ENCODE measurements around the gene WEE2.
"Not testable (repeated sequence)": the region's sequence is repeated elsewhere in the genome, so short reads cannot be mapped to it uniquely, and the experiment has no call there.

The WEE2 gene

GRCh38 chr7:141708351-141708750 lies at the start of gene WEE2:
WEE2 (plus strand) TSS chr7:141708353; CDS start chr7:141708759, 406 bp downstream.
- no peak for DNase-seq

- no peak for DNase-seq
Observed at GRCh38 chr7:141659501-141659900, 48.7 kb upstream of the WEE2 start.

GRCh38 chr7:141660259-141660658 lies 47.9 kb upstream of the WEE2 start:
- no peak for DNase-seq

GRCh38 chr7:141663081-141663849 lies 44.9 kb upstream of the WEE2 start:
- no peak for DNase-seq

- DNase-seq = no peak
Observed at GRCh38 chr7:141664450-141664849, 43.7 kb upstream of the WEE2 start.

- DNase-seq = no peak
Observed at GRCh38 chr7:141665208-141666035, 42.7 kb upstream of the WEE2 start.

DNA sequence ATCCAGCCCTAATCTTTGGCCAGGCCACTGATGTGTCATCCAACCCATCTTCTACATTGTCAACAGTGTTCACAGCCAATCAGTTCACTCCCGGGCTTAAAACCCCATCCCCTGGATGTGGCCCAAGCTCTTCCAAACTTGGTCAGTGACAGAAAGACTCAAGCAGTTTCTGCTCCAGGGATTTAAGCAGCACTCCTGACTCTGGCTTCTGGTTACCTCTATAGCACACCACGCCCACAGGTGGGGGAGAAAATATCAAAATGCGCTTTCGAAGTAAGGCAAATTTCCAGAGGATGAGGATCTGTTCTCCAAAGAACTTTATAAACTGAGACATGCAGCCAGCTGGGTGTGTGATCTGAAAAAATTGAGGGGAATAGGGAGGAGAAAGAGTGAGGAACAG lies 42.1 kb upstream of the WEE2 start:
- no peak for DNase-seq

- DNase-seq = no peak
Observed at GRCh38 chr7:141668853-141669252, 39.3 kb upstream of the WEE2 start.

GRCh38 chr7:141671705-141672496 lies 36.3 kb upstream of the WEE2 start:
- DNase-seq = no peak

DNA sequence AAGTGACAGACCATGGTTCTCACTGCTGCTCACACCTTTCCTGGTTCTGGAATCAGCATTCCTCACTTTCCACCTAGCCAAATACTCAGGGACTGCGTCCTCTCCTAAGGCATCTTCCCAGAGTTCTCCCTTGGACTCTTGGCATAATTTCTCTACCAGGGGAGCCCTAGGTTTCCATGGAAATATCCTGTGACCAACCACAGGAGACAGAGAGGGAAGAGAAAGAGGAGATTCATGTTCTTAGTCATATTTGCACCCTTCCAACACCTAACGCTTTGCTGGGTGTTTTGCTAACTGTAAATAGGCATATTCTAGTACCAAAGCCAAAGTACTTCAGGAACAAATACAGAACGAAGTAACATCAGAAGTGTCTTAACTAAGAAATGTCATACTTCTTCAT lies 34.8 kb upstream of the WEE2 start:
- DNase-seq = no peak

- no peak for DNase-seq
Observed at GRCh38 chr7:141674171-141674671, 33.9 kb upstream of the WEE2 start.

GRCh38 chr7:141674702-141675101 lies 33.5 kb upstream of the WEE2 start:
- no peak for DNase-seq

DNA sequence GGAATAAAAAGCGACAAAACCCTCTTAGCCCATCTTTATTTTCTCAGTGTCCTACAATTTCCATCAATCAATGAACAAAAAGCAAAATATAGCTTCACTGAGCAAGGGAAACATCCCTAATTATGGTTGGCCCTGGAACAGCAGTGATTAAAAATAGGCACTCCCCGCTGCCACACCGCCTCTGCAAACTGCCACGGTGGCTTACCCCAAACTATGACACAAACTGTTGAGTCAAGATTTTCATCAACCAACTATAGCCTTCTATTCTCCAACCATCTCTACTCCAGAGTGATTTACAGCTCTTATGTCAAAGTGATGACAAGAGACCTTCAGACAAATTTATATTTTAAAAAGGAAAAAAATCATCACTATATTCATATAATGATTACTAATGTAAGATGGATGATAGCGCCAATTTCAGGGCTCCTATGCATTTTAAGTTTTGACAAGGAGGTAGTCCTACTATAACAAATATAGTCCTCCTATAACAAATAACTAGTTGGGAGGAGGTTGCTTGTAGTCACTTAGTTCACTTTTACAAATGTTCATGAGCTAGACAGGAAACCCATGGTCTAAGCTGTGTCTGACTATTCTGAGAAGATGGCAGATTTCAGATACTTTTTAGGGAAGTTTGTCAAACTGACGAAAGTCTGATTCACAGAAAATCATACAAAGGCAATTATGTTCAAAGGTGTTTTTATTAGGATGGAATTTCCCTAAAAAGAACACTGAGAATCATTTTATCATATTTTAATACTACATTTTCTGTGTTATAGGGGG lies 32.5 kb upstream of the WEE2 start:
- DNase-seq = no peak

DNA sequence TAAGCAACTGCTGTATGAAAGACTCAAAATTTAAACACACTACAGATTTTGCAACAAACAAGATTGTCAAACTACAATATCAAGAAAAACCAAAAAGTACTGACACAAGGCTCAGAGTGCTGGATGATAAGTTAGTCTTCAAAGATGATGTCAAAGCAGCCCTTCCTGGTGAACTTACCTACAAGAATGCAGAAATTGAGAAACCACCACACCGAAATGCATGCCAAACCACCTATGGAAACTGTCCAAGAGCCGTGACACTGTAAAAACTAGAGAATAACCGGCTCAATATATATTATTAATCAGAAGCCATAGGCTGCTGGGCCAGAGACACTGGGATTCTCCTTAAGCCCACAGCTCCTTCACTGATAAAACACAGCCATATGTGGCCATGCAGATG lies 31.5 kb upstream of the WEE2 start:
- DNase-seq = no peak

- no peak for DNase-seq
Observed at GRCh38 chr7:141679014-141679413, 29.1 kb upstream of the WEE2 start.

DNA sequence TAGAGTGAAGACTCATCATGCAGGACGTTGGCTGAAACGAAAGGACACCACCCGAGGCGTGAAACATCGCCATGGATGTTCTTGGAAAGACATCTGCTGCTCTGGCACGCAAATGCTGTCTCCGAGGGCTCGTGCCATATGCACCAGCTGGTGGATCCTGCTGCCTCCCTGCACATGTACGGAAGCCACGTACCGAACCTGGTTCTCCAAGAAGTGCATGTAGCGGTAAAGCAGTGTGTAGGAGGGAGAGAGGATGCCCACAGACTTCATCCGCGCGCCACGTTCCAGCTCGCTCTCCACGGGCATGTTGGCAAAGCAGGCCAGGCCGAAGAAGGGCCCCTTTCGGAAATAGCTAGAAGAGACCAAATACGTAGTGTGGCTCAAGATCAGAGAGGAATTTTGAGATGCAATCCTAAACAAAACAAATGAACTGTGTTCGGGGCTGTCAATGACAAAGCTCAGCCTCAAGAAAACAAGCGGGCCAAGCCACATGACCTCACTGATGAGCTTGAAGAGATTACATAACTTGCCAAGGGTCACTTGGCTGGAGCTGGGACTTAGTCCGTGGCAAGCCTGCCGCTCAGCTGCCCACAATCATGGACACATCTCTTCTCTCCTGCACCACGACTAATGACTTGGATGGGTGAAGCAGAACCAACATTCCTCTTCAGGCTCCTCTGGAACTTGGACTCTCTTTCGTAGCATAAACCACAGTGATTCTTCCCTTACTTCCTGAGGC lies 22.7 kb upstream of the WEE2 start:
- no peak for DNase-seq

DNA sequence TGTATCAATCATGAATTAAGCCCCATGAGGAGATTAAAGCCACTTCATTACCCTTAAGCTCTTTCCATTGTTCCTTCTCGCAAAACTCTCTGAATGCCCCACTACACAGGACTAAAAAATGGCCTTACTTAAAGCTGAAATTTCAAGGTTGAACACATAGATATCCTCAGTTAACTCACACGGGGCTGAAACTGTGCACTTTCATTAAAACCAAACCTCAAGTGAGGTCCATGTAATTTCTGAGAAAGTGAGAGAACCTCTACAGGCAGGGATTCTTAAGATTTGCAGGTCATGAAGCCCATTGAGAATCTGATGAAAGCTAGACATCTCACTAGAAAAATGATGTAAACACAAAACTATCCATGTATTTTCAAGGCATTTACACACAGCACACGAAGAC lies 22.1 kb upstream of the WEE2 start:
- DNase-seq = no peak

DNA sequence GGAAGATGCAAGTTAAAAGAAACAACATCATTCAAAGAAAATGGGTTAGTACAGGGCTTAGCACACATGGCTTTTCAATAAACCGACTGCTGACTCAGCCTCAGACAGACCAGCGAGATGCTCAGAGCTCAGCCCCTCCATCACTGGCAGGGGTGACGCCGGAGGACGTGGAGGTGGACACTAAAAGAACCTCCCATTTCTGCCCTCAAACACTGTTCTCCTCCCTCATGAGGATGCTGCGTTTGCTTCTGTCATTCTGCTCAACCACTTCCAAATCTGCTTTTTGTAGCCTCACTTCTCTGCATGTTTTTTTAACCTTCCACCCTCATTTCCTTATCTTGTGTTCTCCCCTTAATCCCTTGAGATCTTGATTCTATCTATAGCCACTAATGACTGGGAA lies 21.5 kb upstream of the WEE2 start:
- DNase-seq = no peak

- no peak for DNase-seq
Observed at GRCh38 chr7:141688043-141688442, 20.1 kb upstream of the WEE2 start.

GRCh38 chr7:141689072-141689825 lies 18.9 kb upstream of the WEE2 start:
- not testable (repeated sequence) for DNase-seq

DNA sequence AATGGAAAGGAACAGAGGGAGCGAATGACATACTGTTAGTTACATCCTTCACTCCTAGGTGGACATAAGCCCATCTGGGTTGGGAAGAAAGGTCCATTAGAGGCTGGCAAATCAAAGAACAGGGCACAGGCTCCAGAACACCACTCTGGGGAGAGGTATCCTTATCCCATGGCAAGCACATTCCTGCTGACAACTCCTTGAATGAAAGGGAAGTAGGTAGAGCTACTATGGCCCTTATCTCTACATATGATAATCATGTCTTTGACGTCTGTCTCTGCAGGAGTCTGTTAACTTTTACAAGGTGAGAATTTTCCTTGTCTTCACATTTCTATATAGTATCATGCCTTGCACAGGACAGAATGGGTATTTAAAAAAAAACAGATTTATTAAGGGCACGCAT lies 16.6 kb upstream of the WEE2 start:
- DNase-seq = no peak

Measured in activated T-cell treated with anti-CD3 and anti-CD28 coated beads, Interleukin-2, amount 50 U/mL, for 1 hour (primary cell).